ENCODE measurements around the gene MC1R. TPM values are rescaled to one million over a fixed set of nuclear protein-coding genes. Genes with fewer than 3 reads are reported as not detected.
"Not testable (repeated sequence)": the region's sequence is repeated elsewhere in the genome, so short reads cannot be mapped to it uniquely, and the experiment has no call there.

Gene MC1R
- total RNA-seq, 1 experiment from 2014 or later = 3.5 TPM

- DNase-seq (ENCODE audit: low read depth) = no peak
These were observed 5.0 kb upstream of the MC1R start for GRCh38 chr16:89913408-89914387.

- DNase-seq (ENCODE audit: low read depth) = not testable (repeated sequence)
These were observed 3.9 kb upstream of the MC1R start for GRCh38 chr16:89914642-89915285.

DNA sequence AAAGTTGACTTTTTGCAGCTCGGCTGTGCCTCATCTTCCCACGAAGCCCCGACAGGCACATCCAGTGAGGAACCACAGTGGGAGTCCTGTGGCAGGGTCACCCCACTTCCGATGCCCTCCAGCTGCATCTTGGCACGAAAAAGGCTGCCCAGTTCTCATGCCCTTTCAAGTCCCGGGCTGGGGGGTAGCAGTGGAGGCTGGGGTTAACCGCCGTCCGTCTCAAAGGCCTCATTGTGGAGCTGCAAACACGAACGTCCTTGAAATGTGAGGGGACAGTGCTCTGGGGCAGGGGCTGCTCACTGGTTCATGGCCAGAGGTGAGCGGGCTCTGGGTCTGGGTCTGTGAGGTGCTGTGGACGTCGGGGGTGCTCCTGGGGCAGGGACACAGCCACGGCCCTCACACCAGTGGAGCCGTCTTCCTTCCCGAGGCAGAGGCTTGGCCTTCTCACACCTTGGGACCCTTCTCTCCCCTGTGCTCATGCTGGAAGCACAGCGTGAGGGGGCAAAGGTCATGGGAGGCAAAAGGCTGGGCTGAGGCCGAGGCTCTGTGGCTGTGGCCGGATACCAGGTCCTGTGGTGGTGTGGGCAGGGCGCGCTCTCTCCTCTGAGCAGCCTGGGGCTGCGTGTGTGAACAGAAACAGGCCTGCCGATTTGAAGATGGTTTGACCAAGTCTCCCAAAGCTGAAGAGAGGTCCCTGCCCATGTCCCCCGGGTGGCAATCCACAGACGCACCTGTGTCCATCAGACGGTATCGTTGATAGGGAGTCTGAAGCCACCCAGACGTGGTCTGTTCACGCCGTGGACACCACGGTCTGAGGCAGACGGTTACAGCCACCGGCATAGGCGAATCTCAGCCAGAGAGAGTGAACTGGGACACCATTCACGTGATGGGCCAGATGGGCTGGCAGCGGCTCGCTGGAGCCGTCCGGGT, 3.1 kb upstream of the MC1R start:
- no peak for DNase-seq (ENCODE audit: low read depth)

DNA sequence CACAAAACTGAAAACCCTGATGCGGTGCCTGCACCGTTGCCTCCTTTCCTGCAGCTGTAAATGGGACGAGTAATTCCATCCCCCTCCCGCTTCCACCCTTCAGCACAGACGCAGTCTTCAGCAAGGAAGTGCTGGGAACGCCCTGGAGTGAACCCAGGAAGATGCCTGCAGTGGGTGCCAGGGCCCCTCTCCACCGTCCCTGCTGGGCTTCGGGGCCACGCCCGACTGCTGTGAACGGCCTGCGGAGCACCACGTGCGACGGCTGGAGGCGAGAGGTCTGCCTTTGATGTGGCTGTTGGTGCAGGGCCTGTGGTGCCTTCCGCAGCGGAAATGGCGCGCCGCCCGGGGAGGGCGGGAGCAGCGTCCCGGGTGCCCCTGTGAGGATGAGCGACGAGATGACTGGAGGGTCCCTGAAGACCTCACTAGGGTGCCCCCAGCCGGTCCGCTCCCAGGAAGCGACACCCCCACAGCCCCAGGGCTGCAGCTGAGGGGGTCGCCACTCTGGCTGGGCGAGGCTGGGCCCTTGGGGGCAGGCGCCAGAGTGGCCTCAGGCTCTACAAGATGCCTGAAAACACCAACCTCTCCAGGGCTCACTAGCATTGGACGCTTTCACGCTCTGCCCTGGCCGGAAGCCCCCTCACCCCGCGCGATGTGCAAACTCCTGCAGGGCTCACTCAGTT, 749 bp upstream of the MC1R start:
- DNase-seq (ENCODE audit: low read depth) = peak; percentile 97

DNA sequence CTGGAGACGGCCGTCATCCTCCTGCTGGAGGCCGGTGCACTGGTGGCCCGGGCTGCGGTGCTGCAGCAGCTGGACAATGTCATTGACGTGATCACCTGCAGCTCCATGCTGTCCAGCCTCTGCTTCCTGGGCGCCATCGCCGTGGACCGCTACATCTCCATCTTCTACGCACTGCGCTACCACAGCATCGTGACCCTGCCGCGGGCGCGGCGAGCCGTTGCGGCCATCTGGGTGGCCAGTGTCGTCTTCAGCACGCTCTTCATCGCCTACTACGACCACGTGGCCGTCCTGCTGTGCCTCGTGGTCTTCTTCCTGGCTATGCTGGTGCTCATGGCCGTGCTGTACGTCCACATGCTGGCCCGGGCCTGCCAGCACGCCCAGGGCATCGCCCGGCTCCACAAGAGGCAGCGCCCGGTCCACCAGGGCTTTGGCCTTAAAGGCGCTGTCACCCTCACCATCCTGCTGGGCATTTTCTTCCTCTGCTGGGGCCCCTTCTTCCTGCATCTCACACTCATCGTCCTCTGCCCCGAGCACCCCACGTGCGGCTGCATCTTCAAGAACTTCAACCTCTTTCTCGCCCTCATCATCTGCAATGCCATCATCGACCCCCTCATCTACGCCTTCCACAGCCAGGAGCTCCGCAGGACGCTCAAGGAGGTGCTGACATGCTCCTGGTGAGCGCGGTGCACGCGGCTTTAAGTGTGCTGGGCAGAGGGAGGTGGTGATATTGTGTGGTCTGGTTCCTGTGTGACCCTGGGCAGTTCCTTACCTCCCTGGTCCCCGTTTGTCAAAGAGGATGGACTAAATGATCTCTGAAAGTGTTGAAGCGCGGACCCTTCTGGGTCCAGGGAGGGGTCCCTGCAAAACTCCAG, 1.1 kb downstream of the MC1R start:
- DNase-seq (ENCODE audit: low read depth) = no peak

GRCh38 chr16:89920723-89921122, 2.1 kb downstream of the MC1R start:
- no peak for DNase-seq (ENCODE audit: low read depth)

GRCh38 chr16:89921131-89921701, 2.6 kb downstream of the MC1R start:
- no peak for DNase-seq (ENCODE audit: low read depth)

DNA sequence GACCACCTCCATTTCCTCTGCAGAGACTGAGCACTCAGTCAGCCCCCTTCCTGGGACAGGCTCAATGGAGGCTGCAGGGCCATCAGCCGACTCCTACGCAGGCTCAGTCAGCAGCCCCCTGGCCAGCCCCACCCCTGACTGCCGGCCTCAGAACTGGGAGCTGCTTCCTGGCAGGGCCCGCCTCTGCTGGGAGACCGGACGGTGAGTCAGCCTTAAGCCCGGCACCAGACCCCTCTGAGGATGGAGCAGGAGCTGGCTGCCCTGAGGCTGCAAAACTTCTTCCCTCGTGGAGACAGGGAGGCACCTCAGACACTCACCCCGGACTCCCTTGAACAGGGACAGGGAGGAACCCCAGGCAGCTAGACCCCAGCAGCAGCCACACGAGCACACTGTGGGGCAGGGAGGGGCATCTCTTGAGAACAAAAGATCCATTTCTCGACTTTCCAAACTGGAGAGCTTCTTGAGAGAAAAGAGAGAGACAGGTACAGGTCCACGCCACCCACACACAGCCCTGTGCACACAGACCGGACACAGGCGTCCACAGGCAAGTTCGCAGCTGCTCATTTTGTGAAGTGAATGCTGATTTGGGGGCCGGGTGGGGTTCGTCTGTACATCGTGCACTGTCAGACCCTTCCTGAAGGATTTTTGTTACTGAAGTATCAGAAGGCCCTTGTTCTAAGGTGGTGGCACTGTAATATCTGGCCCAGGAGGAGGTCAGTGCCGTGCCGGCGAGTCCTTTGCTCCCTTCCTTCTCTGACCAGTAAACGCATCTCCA, 3.2 kb downstream of the MC1R start:
- DNase-seq (ENCODE audit: low read depth) = peak; percentile 95

- DNase-seq (ENCODE audit: low read depth) = peak; percentile 92
These were observed 3.8 kb downstream of the MC1R start for GRCh38 chr16:89922477-89922883.

DNA sequence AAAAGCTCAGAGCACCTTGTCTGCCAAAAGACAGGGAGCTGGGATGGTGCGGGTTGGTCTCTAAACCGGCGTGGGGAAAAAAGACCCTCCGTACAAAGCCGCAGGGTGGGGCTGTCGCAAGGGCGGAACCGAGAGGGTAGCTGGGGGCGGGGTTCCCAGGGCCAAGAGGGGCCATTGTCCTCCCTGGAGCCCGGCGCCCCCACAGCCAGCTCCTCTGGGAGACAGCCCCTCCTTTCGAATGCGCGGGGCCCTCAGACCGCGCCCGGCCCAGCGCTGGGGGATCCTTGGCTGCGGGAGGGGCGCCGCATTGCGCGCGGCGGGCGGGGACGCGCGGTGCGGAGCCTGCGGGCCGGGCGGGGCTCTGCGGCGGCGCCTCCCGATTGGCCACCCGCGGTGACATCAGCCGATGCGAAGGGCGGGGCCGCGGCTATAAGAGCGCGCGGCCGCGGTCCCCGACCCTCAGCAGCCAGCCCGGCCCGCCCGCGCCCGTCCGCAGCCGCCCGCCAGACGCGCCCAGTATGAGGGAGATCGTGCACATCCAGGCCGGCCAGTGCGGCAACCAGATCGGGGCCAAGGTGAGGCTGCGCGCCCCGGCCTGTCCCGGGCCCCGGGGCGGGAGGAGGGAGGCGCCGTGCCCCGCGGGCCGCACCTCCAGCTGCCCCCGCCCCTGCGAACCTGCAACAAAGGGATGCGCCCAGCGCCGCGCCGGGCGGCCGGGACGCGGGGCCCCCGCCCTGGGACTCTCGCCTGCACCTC, 4.4 kb downstream of the MC1R start, which contains the start of gene TUBB3:
Gene TUBB3 (plus strand): TSS at position 459 of the 756 bp plus-strand sequence. CDS start 60 bp downstream, at position 519.
- peak; percentile 84 for DNase-seq (ENCODE audit: low read depth)

- no peak for DNase-seq (ENCODE audit: low read depth)
These were observed 5.1 kb downstream of the MC1R start for GRCh38 chr16:89923640-89924296.

GRCh38 chr16:89924297-89924924, 5.7 kb downstream of the MC1R start:
- DNase-seq (ENCODE audit: low read depth) = peak; percentile 58

GRCh38 chr16:89924925-89925307, 6.3 kb downstream of the MC1R start:
- no peak for DNase-seq (ENCODE audit: low read depth)

- DNase-seq (ENCODE audit: low read depth) = peak; percentile 27
These were observed 7.0 kb downstream of the MC1R start for GRCh38 chr16:89925596-89926079.

- no peak for DNase-seq (ENCODE audit: low read depth)
These were observed 12.7 kb downstream of the MC1R start for GRCh38 chr16:89931305-89931896.

DNA sequence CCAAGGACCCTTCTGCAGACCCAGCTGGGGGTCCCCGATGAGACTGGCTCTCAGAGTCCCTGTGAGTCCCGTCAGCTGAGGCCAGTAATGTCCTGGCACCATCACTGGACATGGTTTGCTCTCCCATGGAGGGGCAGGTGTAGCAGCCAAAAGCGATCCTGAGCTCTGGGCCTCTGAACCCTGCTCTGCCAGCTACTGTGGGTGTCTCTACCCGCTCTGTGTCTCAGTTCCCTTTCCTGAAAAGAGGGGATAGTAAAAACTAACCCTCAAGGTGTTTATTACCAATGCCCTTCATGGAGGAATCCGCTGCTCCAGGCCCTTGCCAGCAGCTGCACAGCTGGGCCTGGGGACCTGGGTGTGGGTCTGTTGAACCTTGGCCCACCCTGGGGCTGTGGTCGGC, 13.3 kb downstream of the MC1R start:
- DNase-seq (ENCODE audit: low read depth) = no peak

All from HT1080 (cell line).